ENCODE measurements around the gene STYXL1.

DNA sequence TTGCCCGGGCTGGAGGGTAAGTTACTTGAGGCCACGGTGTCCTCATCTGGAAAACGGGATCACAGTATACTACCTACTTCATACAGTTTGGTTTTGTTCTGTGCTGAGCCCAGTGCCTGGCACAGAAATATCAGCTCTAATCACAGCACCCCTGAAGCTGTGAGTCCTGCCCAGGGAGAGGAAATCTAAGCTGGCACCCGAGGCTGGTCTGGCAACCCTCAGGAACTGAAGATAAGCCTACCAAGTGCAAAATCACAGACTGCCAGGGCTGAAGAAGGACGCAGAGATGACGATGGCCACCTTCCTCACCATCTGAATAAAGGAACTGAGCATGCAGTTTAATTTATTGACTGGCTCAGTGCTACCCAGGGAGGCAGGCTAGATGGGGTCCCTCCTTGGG lies 45.7 kb downstream of the STYXL1 start:
- TF ChIP-seq, protein P1, sequence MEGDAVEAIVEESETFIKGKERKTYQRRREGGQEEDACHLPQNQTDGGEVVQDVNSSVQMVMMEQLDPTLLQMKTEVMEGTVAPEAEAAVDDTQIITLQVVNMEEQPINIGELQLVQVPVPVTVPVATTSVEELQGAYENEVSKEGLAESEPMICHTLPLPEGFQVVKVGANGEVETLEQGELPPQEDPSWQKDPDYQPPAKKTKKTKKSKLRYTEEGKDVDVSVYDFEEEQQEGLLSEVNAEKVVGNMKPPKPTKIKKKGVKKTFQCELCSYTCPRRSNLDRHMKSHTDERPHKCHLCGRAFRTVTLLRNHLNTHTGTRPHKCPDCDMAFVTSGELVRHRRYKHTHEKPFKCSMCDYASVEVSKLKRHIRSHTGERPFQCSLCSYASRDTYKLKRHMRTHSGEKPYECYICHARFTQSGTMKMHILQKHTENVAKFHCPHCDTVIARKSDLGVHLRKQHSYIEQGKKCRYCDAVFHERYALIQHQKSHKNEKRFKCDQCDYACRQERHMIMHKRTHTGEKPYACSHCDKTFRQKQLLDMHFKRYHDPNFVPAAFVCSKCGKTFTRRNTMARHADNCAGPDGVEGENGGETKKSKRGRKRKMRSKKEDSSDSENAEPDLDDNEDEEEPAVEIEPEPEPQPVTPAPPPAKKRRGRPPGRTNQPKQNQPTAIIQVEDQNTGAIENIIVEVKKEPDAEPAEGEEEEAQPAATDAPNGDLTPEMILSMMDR (IDR thresholded peaks at IDR 0.05) = no peak
- TF ChIP-seq POLR2AphosphoS5 (IDR thresholded peaks at IDR 0.05) (no peak), POLR2A (IDR thresholded peaks at IDR 0.05) (no peak), EP300 (IDR thresholded peaks at IDR 0.05) (no peak)

Measured in sigmoid colon (tissue), 4 donors.